IMR-90 (cell line): ENCODE results near the gene CSNK2B. TPM values are rescaled to one million over a fixed set of nuclear protein-coding genes. Genes with fewer than 3 reads are reported as not detected.

ENCODE experiments used
- ATAC-seq: fragments of 200-7000 bp; cut with Tn5 transposase; 2 replicates; pipeline ENCODE4 v1.9.1; 2020; ENCODE audit warnings: low read depth, mild to moderate bottlenecking, moderate library complexity
- BruUV-seq: library from RNA; stranded (reverse); fragments of 400-500 nt; replicated peaks from 2 replicates; lab custom pipeline; 2021; lab: Mats Ljungman, UMichigan
- CTCF ChIA-PET: fragments of 300-600 bp; formaldehyde crosslinking; extraction: SDS; loops from one replicate; lab custom pipeline; 2021; ENCODE audit warnings: antibody characterized with exemption; lab: Yijun Ruan, JAX
- POLR2A ChIA-PET: fragments of 300-600 bp; sonication (Branson Sonifier 250); formaldehyde crosslinking; loops from one replicate; lab custom pipeline; 2022; ENCODE audit warnings: antibody characterized with exemption; ENCODE audit not compliant: unreplicated experiment; lab: Charles Lee
- DNase-seq: peaks from one replicate; pipeline ENCODE4 v3.0.0; 2013
- H2AFZ ChIP-seq: replicated peaks from 2 replicates; pipeline ENCODE3; 2013; ENCODE audit warnings: low read length, mild to moderate bottlenecking; ENCODE audit not compliant: poor library complexity
- H2AK5ac ChIP-seq: 2 replicates; pipeline ENCODE4 v1.6.1; 2013; ENCODE audit warnings: low read depth, low read length, inconsistent platforms
- H2AK9ac ChIP-seq: replicated peaks from 2 replicates; pipeline ENCODE3; 2013; ENCODE audit warnings: mild to moderate bottlenecking, low read depth, low read length, moderate library complexity; ENCODE audit not compliant: poor library complexity
- H2BK120ac ChIP-seq: 2 replicates; pipeline ENCODE4 v1.6.1; 2013; ENCODE audit warnings: low read depth, low read length, inconsistent platforms
- H2BK15ac ChIP-seq: 3 replicates; pipeline ENCODE4 v1.6.1; 2013; ENCODE audit warnings: low read depth, low read length, inconsistent platforms
- H2BK20ac ChIP-seq: 2 replicates; pipeline ENCODE4 v1.6.1; 2013; ENCODE audit warnings: low read depth, mild to moderate bottlenecking, inconsistent platforms, low read length, moderate library complexity
- H2BK5ac ChIP-seq: 2 replicates; pipeline ENCODE4 v1.6.1; 2013; ENCODE audit warnings: mild to moderate bottlenecking, low read depth, low read length, inconsistent platforms; ENCODE audit not compliant: poor library complexity, severe bottlenecking
- H3K14ac ChIP-seq: replicated peaks from 2 replicates; pipeline ENCODE4 v1.6.1; 2013; ENCODE audit warnings: low read depth, low read length, inconsistent platforms
- H3K18ac ChIP-seq: 2 replicates; pipeline ENCODE4 v1.6.1; 2013; ENCODE audit warnings: low read depth, low read length, control low read depth
- H3K23ac ChIP-seq: 2 replicates; pipeline ENCODE4 v1.6.1; 2013; ENCODE audit warnings: low read depth, low read length, inconsistent platforms
- H3K27ac ChIP-seq: 2 replicates; pipeline ENCODE4 v1.5.1; 2013; ENCODE audit warnings: mild to moderate bottlenecking, control low read depth, low read length; ENCODE audit not compliant: insufficient read depth
- H3K27me3 ChIP-seq: 2 replicates; pipeline ENCODE4 v1.6.1; 2013; ENCODE audit warnings: low read length; ENCODE audit not compliant: control insufficient read depth, insufficient read depth
- H3K36me3 ChIP-seq: 2 replicates; pipeline ENCODE4 v1.6.1; 2013; ENCODE audit warnings: low read length, mixed read lengths; ENCODE audit not compliant: control insufficient read depth, insufficient read depth
- H3K4ac ChIP-seq: 2 replicates; pipeline ENCODE4 v1.6.1; 2013; ENCODE audit warnings: low read depth, low read length, inconsistent platforms
- H3K4me1 ChIP-seq: 2 replicates; pipeline ENCODE4 v1.6.1; 2013; ENCODE audit warnings: low read length, mixed read lengths; ENCODE audit not compliant: control insufficient read depth, insufficient read depth
- H3K4me2 ChIP-seq: 2 replicates; pipeline ENCODE4 v1.6.1; 2013; ENCODE audit warnings: low read depth, mild to moderate bottlenecking, control low read depth, low read length, moderate library complexity
- H3K4me3 ChIP-seq: 2 replicates; pipeline ENCODE4 v1.5.1; 2013; ENCODE audit warnings: low read depth, mild to moderate bottlenecking, control low read depth, low read length, moderate library complexity; ENCODE audit not compliant: insufficient read depth
- H3K56ac ChIP-seq: 2 replicates; pipeline ENCODE4 v1.6.1; 2013; ENCODE audit warnings: low read length, inconsistent platforms; ENCODE audit not compliant: insufficient read depth; ENCODE audit errors: extremely low read depth
- H3K79me1 ChIP-seq, 2 experiments: 2 replicates each; pipeline ENCODE4 v1.6.1; 2013; ENCODE audit warnings: low read length in 2 of 2, inconsistent platforms in 1 of 2, low read depth in 1 of 2
- H3K9ac ChIP-seq: 2 replicates; pipeline ENCODE4 v1.6.1; 2013; ENCODE audit warnings: low read depth, low read length, control low read depth
- H3K9me1 ChIP-seq: 2 replicates; pipeline ENCODE4 v1.6.1; 2013; ENCODE audit warnings: low read length, inconsistent platforms; ENCODE audit not compliant: insufficient read depth
- H3K9me3 ChIP-seq: 2 replicates; pipeline ENCODE4 v1.6.1; 2013; ENCODE audit warnings: low read length; ENCODE audit not compliant: control insufficient read depth, insufficient read depth
- H4K20me1 ChIP-seq: 2 replicates; pipeline ENCODE4 v1.6.1; 2013; ENCODE audit warnings: low read length, inconsistent platforms; ENCODE audit not compliant: insufficient read depth
- H4K5ac ChIP-seq: 2 replicates; pipeline ENCODE4 v1.6.1; 2013; ENCODE audit warnings: mild to moderate bottlenecking, low read depth, low read length, control low read depth
- H4K8ac ChIP-seq, 2 experiments: 2 replicates each; pipeline ENCODE4 v1.6.1; 2013; ENCODE audit warnings: low read depth in 2 of 2, low read length in 2 of 2, control low read depth in 1 of 2, inconsistent platforms in 1 of 2
- H4K91ac ChIP-seq: 2 replicates; pipeline ENCODE4 v1.6.1; 2013; ENCODE audit warnings: low read depth, low read length, inconsistent platforms; ENCODE audit not compliant: insufficient read depth
- BHLHE40 ChIP-seq: fragments of 150-350 bp; IDR thresholded peaks from 2 replicates; pipeline ENCODE4 v1.6.1; 2016; ENCODE audit warnings: mild to moderate bottlenecking, low read depth, low read length
- CEBPB ChIP-seq: IDR thresholded peaks from 2 replicates; pipeline ENCODE4 v1.6.1; 2012; ENCODE audit warnings: low read depth, low read length, improper control_type of control experiment
- CHD1 ChIP-seq: IDR thresholded peaks from 2 replicates; pipeline ENCODE4 v1.6.1; 2012; ENCODE audit warnings: low read depth, low read length, improper control_type of control experiment
- CTCF ChIP-seq: conservative IDR thresholded peaks from 2 replicates; pipeline ENCODE4 v1.5.1; 2012; ENCODE audit warnings: mild to moderate bottlenecking, low read depth, low read length, improper control_type of control experiment
- ELK1 ChIP-seq: fragments of 150-350 bp; IDR thresholded peaks from 2 replicates; pipeline ENCODE4 v1.6.1; 2016; ENCODE audit warnings: low read depth, mild to moderate bottlenecking, low read length, moderate library complexity, borderline replicate concordance
- MAFK ChIP-seq: IDR thresholded peaks from 2 replicates; pipeline ENCODE4 v1.6.1; 2012; ENCODE audit warnings: low read depth, low read length, improper control_type of control experiment
- MXI1 ChIP-seq: IDR thresholded peaks from 2 replicates; pipeline ENCODE4 v1.6.1; 2012; ENCODE audit warnings: low read depth, mild to moderate bottlenecking, low read length, moderate library complexity, borderline replicate concordance
- NFE2L2 ChIP-seq: fragments of 150-350 bp; IDR thresholded peaks from 2 replicates; pipeline ENCODE4 v1.6.1; 2016; ENCODE audit warnings: low read depth, mild to moderate bottlenecking, low read length
- POLR2A ChIP-seq: IDR thresholded peaks from 2 replicates; pipeline ENCODE4 v1.6.1; 2012; ENCODE audit warnings: mild to moderate bottlenecking, low read depth, low read length
- RCOR1 ChIP-seq: IDR thresholded peaks from 2 replicates; pipeline ENCODE4 v1.6.1; 2012; ENCODE audit warnings: mild to moderate bottlenecking, low read length, improper control_type of control experiment; ENCODE audit not compliant: insufficient replicate concordance
- RFX5 ChIP-seq: IDR thresholded peaks from 2 replicates; pipeline ENCODE4 v1.8.0; 2012; ENCODE audit warnings: low read depth, mild to moderate bottlenecking, low read length, moderate library complexity
- USF2 ChIP-seq: fragments of 150-350 bp; IDR thresholded peaks from 2 replicates; pipeline ENCODE4 v1.6.1; 2017; ENCODE audit warnings: mild to moderate bottlenecking, antibody characterized with exemption, low read length, low read depth
- WGBS, 2 experiments: methylation state at CpG; one replicate each; pipeline versions ENCODE4 v1.1.5 to v1.1.7; 2013; ENCODE audit warnings: missing lambda C conversion rate in 2 of 2; ENCODE audit not compliant: insufficient read length in 1 of 2; ENCODE audit errors: extremely low coverage in 2 of 2; 5-methylcytosine and 5-hydroxymethylcytosine counted together
- dilution Hi-C: fragments of 300-500 bp; cut with HindIII; formaldehyde crosslinking; loops from one replicate; pipeline ENCODE4 v1.14.3; 2018; ENCODE audit warnings: low sequenced_read_pairs; ENCODE audit not compliant: unreplicated experiment
- in situ Hi-C: fragments of 300-500 bp; cut with MboI; formaldehyde crosslinking; loops from 3 replicates; pipeline ENCODE4 v1.14.3; 2019; ENCODE audit warnings: low sequenced_read_pairs, inconsistent platforms, mixed read lengths
- intact Hi-C: fragments of 100-400 bp; cut with micrococcal nuclease; formaldehyde crosslinking; loops from 2 replicates; pipeline ENCODE4 v1.10.0; 2022
- polyA plus RNA-seq, 3 experiments: library from polyadenylated mRNA; depleted of rRNA; stranded (reverse); fragments of >200 nt; gene quantifications; 2 replicates each; pipeline ENCODE4 v1.2.3, GENCODE V29; 2012; ENCODE audit warnings: low replicate concordance in 1 of 3
- total RNA-seq: library from RNA; depleted of rRNA; stranded (reverse); fragments of >200 nt; gene quantifications from 2 replicates; pipeline ENCODE4 v1.2.3, GENCODE V29; 2012

CSNK2B gene
- total and polyA plus RNA-seq, 2 of the 4 experiments (the other 2 are of a cell fraction): 194 to 240 TPM

- no peak for TF ChIP-seq CTCF
Observed at GRCh38 chr6:31702819-31703716, 37.2 kb downstream of the CSNK2B start, which contains the start of gene ABHD16A (continued).

- H2BK120ac ChIP-seq: no peak overlapping the region
- no peak overlapping the region for H4K91ac ChIP-seq
- WGBS, 2 experiments: no CpG with 5 or more reads among the region's 6 CpGs
- ChIA-PET CTCF (no interaction called here), POLR2A (no interaction called here)
- H2BK20ac ChIP-seq: no peak overlapping the region
- no peaks in the 10 kb centered on the region for H3K9me3 ChIP-seq
- no peak overlapping the region for H2AK9ac ChIP-seq
- 0 out of 2 replicates have a peak, but pooled peaks cover 7% of the 10 kb centered on the region for H4K20me1 ChIP-seq
- H3K23ac ChIP-seq: no peak overlapping the region
- H3K79me1 ChIP-seq: peaks cover 12 to 19% of the 10 kb centered on the region in 2 experiments
- H3K56ac ChIP-seq: no peak overlapping the region
- no peak overlapping the region for H2AK5ac ChIP-seq
- BruUV-seq: no TSS peak
- H3K4me1 ChIP-seq: peaks cover 6% of the 10 kb centered on the region
- H3K4me2 ChIP-seq: no peak overlapping the region
- H3K4ac ChIP-seq: no peak overlapping the region
- no peak overlapping the region for H3K4me3 ChIP-seq
- ATAC-seq (no peak), DNase-seq (no peak)
- peaks cover 6% of the 10 kb centered on the region; the same call in 1 of the 2 replicates for H3K27me3 ChIP-seq
- no peak overlapping the region for H3K14ac ChIP-seq
- dilution Hi-C loops: no loop called here
- no peak overlapping the region for H2BK15ac ChIP-seq
- peaks cover 8% of the 10 kb centered on the region for H3K9me1 ChIP-seq
- H3K36me3 ChIP-seq: peaks cover 2% of the 10 kb centered on the region; the same call in 1 of the 2 replicates
- H3K27ac ChIP-seq: no peak overlapping the region
- no peak overlapping the region for H4K8ac ChIP-seq
- intact Hi-C loops: no loop called here
- in situ Hi-C loops: no loop called here
- no peak overlapping the region for H3K9ac ChIP-seq
- H3K18ac ChIP-seq: no peak overlapping the region
- H4K5ac ChIP-seq: no peak overlapping the region
- no peak overlapping the region for H2BK5ac ChIP-seq
- H2AFZ ChIP-seq: no peak overlapping the region
- TF ChIP-seq MAFK (no peak), ELK1 (no peak), USF2 (no peak), CHD1 (no peak), POLR2A (no peak), NFE2L2 (no peak), CEBPB (no peak), MXI1 (no peak), RCOR1 (no peak), BHLHE40 (no peak), RFX5 (no peak)
Observed at GRCh38 chr6:31705931-31706330, 40.1 kb downstream of the CSNK2B start.
